Activated CD4-positive, CD25-positive, alpha-beta regulatory T cell treated with anti-CD3 and anti-CD28 coated beads, Interleukin-2, amount 50 U/mL, for 72 hours (primary cell): ENCODE measurements around the gene RHOD.
A peak's percentile ranks its signal among the peaks of the same experiment; 100 is the strongest.

ENCODE experiments used
- DNase-seq: peaks from one replicate; pipeline ENCODE4 v3.0.0; 2021

RHOD gene

GRCh38 chr11:67056267-67057204 lies at the start of gene RHOD:
RHOD (plus strand) TSS chr11:67056847; CDS start chr11:67056903, 56 bp downstream.
- DNase-seq, result peak; percentile 56

- no peak for DNase-seq
These were observed 49.5 kb upstream of the RHOD start for GRCh38 chr11:67007126-67007525.

- no peak for DNase-seq
These were observed 46.2 kb upstream of the RHOD start for GRCh38 chr11:67010296-67010905.

- no peak for DNase-seq
These were observed 43.1 kb upstream of the RHOD start for GRCh38 chr11:67013511-67014045.

- no peak for DNase-seq
These were observed 42.3 kb upstream of the RHOD start for GRCh38 chr11:67014343-67014742.

GRCh38 chr11:67015048-67015447 lies 41.6 kb upstream of the RHOD start:
- no peak for DNase-seq

GRCh38 chr11:67016550-67016949 lies 40.1 kb upstream of the RHOD start:
- DNase-seq, result no peak

GRCh38 chr11:67020949-67021348 lies 35.7 kb upstream of the RHOD start:
- DNase-seq, result no peak

GRCh38 chr11:67022341-67022933 lies 34.2 kb upstream of the RHOD start:
- no peak for DNase-seq

- no peak for DNase-seq
These were observed 33.4 kb upstream of the RHOD start, which contains the start of gene SYT12 for GRCh38 chr11:67022961-67023956. SYT12 (plus strand) TSS chr11:67023134; CDS start chr11:67030145, 7,011 bp downstream.

- DNase-seq, result no peak
These were observed 32.7 kb upstream of the RHOD start for GRCh38 chr11:67023957-67024353.

GRCh38 chr11:67024410-67024809 lies 32.2 kb upstream of the RHOD start:
- peak; percentile 57 for DNase-seq

- DNase-seq, result no peak
These were observed 31.7 kb upstream of the RHOD start for GRCh38 chr11:67024966-67025365.

GRCh38 chr11:67025750-67026149 lies 30.9 kb upstream of the RHOD start:
- DNase-seq, result no peak

- no peak for DNase-seq
These were observed 29.7 kb upstream of the RHOD start for GRCh38 chr11:67026941-67027340.

- no peak for DNase-seq
These were observed 29.1 kb upstream of the RHOD start for GRCh38 chr11:67027483-67027930.

- DNase-seq, result no peak
These were observed 28.6 kb upstream of the RHOD start for GRCh38 chr11:67027943-67028542.

GRCh38 chr11:67029146-67029545 lies 27.5 kb upstream of the RHOD start:
- DNase-seq, result no peak

- no peak for DNase-seq
These were observed 25.7 kb upstream of the RHOD start for GRCh38 chr11:67030976-67031375.

- no peak for DNase-seq
These were observed 24.7 kb upstream of the RHOD start for GRCh38 chr11:67031791-67032561.
